AG09309 (cell line): ENCODE measurements around the gene AGL.

Source experiments
- DNase-seq: peaks from one replicate; pipeline ENCODE4 v3.0.0-alpha.2; 2010; ENCODE audit warnings: low read depth
- H3K4me3 ChIP-seq: 2 replicates; pipeline ENCODE4 v1.5.1; 2011; ENCODE audit warnings: mild to moderate bottlenecking, low read depth, low read length, moderate library complexity; ENCODE audit not compliant: control insufficient read depth
- CTCF ChIP-seq: IDR thresholded peaks from 2 replicates; pipeline ENCODE4 v1.5.1; 2011; ENCODE audit warnings: mild to moderate bottlenecking, low read depth, low read length, inconsistent platforms; ENCODE audit not compliant: insufficient read depth, control insufficient read depth; ENCODE audit errors: missing control alignments

Gene AGL

GRCh38 chr1:99934801-99935200 lies 84.6 kb downstream of the AGL start:
- H3K4me3 ChIP-seq = no peak overlapping the region
- no peak for DNase-seq
- TF ChIP-seq CTCF = no peak

- DNase-seq = no peak
- no peak for TF ChIP-seq CTCF
- H3K4me3 ChIP-seq = no peak overlapping the region
Measured at GRCh38 chr1:99935534-99935933, 85.4 kb downstream of the AGL start.

- no peak for TF ChIP-seq CTCF
- DNase-seq = no peak
- H3K4me3 ChIP-seq = no peak overlapping the region
Measured at GRCh38 chr1:99936071-99936470, 85.9 kb downstream of the AGL start.

- no peak for TF ChIP-seq CTCF
- no peak overlapping the region for H3K4me3 ChIP-seq
- DNase-seq = no peak
Measured at GRCh38 chr1:99942723-99943122, 92.6 kb downstream of the AGL start.

- TF ChIP-seq CTCF = no peak
- DNase-seq = peak; percentile 86
- H3K4me3 ChIP-seq = no peak overlapping the region
Measured at GRCh38 chr1:99943223-99943794, 93.1 kb downstream of the AGL start.

GRCh38 chr1:99944192-99944591 lies 94.0 kb downstream of the AGL start:
- no peak overlapping the region for H3K4me3 ChIP-seq
- DNase-seq = no peak
- TF ChIP-seq CTCF = no peak

GRCh38 chr1:99945174-99945573 lies 95.0 kb downstream of the AGL start:
- DNase-seq = no peak
- TF ChIP-seq CTCF = no peak
- no peak overlapping the region for H3K4me3 ChIP-seq
